K562 (cell line): Measurements from ENCODE around the gene PSMC4. TPM values are rescaled to one million over a fixed set of nuclear protein-coding genes. Genes with fewer than 3 reads are reported as not detected.

ENCODE experiments used
- ATF2 ChIP-seq: sonication (generic); formaldehyde crosslinking; IDR thresholded peaks from 2 replicates; pipeline ENCODE4 v1.8.1; 2022; ENCODE audit warnings: missing genetic modification reagents
- BACH1 ChIP-seq: fragments of 200-800 bp; sonication (Bioruptor generic); IDR thresholded peaks from 2 replicates; pipeline ENCODE4 v1.6.1; 2016; ENCODE audit warnings: missing genetic modification characterization, missing compliant biosample characterization
- BRD9 ChIP-seq: fragments of 450-650 bp; IDR thresholded peaks from 2 replicates; pipeline ENCODE4 v1.6.1; 2018; ENCODE audit warnings: low read depth; ENCODE audit not compliant: partially characterized antibody
- DIDO1 ChIP-seq: fragments of 450-650 bp; IDR thresholded peaks from 2 replicates; pipeline ENCODE4 v1.6.1; 2016; ENCODE audit warnings: low read depth, missing biosample characterization, missing genetic modification characterization
- FOSL1 ChIP-seq: fragments of 200-800 bp; sonication (Bioruptor generic); conservative IDR thresholded peaks from 2 replicates; pipeline ENCODE4 v1.6.1; 2016; ENCODE audit warnings: missing genetic modification characterization, missing compliant biosample characterization
- FOXA1 ChIP-seq: fragments of 450-650 bp; IDR thresholded peaks from 2 replicates; pipeline ENCODE4 v1.6.1; 2016; ENCODE audit warnings: mild to moderate bottlenecking, borderline replicate concordance
- MECOM ChIP-seq: fragments of 250-450 bp; sonication (Bioruptor Pico); IDR thresholded peaks from 2 replicates; pipeline ENCODE4 v1.8.0; 2022; ENCODE audit warnings: inconsistent platforms
- POLR2A ChIP-seq: fragments of 450-650 bp; conservative IDR thresholded peaks from 2 replicates; pipeline ENCODE4 v1.6.1; 2016
- POLR2AphosphoS5 ChIP-seq: IDR thresholded peaks from 2 replicates; pipeline ENCODE4 v1.6.1; 2011; ENCODE audit warnings: mild to moderate bottlenecking, low read depth, low read length, moderate library complexity; ENCODE audit not compliant: control insufficient read depth, insufficient read depth
- PPARD ChIP-seq: fragments of 250-450 bp; sonication (Bioruptor Pico); IDR thresholded peaks from 2 replicates; pipeline ENCODE4 v1.8.0; 2022; ENCODE audit warnings: inconsistent platforms, mild to moderate bottlenecking, moderate library complexity
- PRDM10 ChIP-seq: fragments of 450-650 bp; IDR thresholded peaks from 2 replicates; pipeline ENCODE4 v1.6.1; 2018; ENCODE audit not compliant: partially characterized antibody
- RAD51 ChIP-seq: fragments of 450-650 bp; IDR thresholded peaks from 2 replicates; pipeline ENCODE4 v1.7.1; 2016; ENCODE audit warnings: low read depth, mild to moderate bottlenecking, borderline replicate concordance
- RFX1 ChIP-seq: fragments of 450-650 bp; IDR thresholded peaks from 2 replicates; pipeline ENCODE4 v1.6.1; 2016; ENCODE audit warnings: mild to moderate bottlenecking, moderate library complexity
- SMAD3 ChIP-seq: fragments of 450-650 bp; formaldehyde crosslinking; conservative IDR thresholded peaks from 2 replicates; pipeline ENCODE4 v1.4.0; 2020; ENCODE audit warnings: mild to moderate bottlenecking
- TARDBP ChIP-seq: fragments of 450-650 bp; IDR thresholded peaks from 2 replicates; pipeline ENCODE4 v1.6.1; 2016
- USF1 ChIP-seq: sonication (generic); formaldehyde crosslinking; IDR thresholded peaks from 2 replicates; pipeline ENCODE4 v1.9.0; 2022; ENCODE audit warnings: mild to moderate bottlenecking, missing genetic modification reagents
- YBX1 ChIP-seq: fragments of 450-650 bp; IDR thresholded peaks from 2 replicates; pipeline ENCODE4 v1.7.1; 2016; ENCODE audit warnings: mild to moderate bottlenecking
- ZC3H11A ChIP-seq: IDR thresholded peaks from 2 replicates; pipeline ENCODE4 v1.6.1; 2012; ENCODE audit warnings: low read depth, low read length, improper control_type of control experiment
- ZFP30 ChIP-seq: fragments of 250-450 bp; sonication (Bioruptor Pico); IDR thresholded peaks from 2 replicates; pipeline ENCODE4 v1.8.0; 2022; ENCODE audit warnings: moderate library complexity, mild to moderate bottlenecking, inconsistent platforms, borderline replicate concordance
- ZKSCAN8 ChIP-seq: fragments of 200-800 bp; sonication (Bioruptor generic); IDR thresholded peaks from 2 replicates; pipeline ENCODE4 v1.6.1; 2016; ENCODE audit warnings: missing genetic modification characterization, missing compliant biosample characterization
- ZNF23 ChIP-seq: fragments of 250-450 bp; sonication (Bioruptor Pico); IDR thresholded peaks from 2 replicates; pipeline ENCODE4 v1.4.0; 2020; ENCODE audit warnings: mild to moderate bottlenecking
- ZNF282 ChIP-seq: sonication (generic); formaldehyde crosslinking; IDR thresholded peaks from 2 replicates; pipeline ENCODE4 v1.8.1; 2023; ENCODE audit warnings: missing genetic modification reagents
- polyA plus RNA-seq, 8 experiments: library from polyadenylated mRNA; depleted of rRNA in 4 of 8; stranded (reverse) in 5 of 8; unstranded in 3 of 8; fragments of >200 nt; fragmentation: Nextera tagmentation in 2 of 8; fragmentation: Illumina TruSeq in 1 of 8; extraction: Ambion mirVana in 2 of 8; extraction: Trizol in 1 of 8; gene quantifications; 2 replicates each; pipeline versions ENCODE4 v1.2.1 to v1.2.3, GENCODE V29; 2011 to 2014; ENCODE audit warnings: inconsistent platforms in 1 of 8, missing spikeins in 1 of 8
- total RNA-seq, 7 experiments: library from RNA; depleted of rRNA in 6 of 7; stranded (reverse); fragments of >200 nt in 6 of 7; fragmentation: Illumina TruSeq in 2 of 7; extraction: Trizol in 2 of 7; gene quantifications; 2 replicates each; pipeline versions ENCODE4 v1.2.1 to v1.2.3, GENCODE V29; 2011 to 2021; ENCODE audit warnings: low replicate concordance in 1 of 7
- TF ChIP-seq, protein P1 (sequence below): fragments of 250-450 bp; sonication (Bioruptor Pico); IDR thresholded peaks from 2 replicates; pipeline ENCODE4 v1.5.0; 2021

The PSMC4 gene
- total and polyA plus RNA-seq, 9 of the 15 experiments (the other 6 are each of a cell fraction or from before 2014, with no cell fraction given), result 45.9 to 475 (median 142) TPM

- TF ChIP-seq POLR2AphosphoS5 (peak; percentile 89), POLR2A (peak; percentile 94), BRD9 (no peak), FOSL1 (tag) (peak; percentile 41; the same call in 1 of the 2 replicates), FOXA1 (no peak), ZFP30 (CRISPR knock-in tag) (no peak), PPARD (CRISPR knock-in tag) (no peak), USF1 (no peak), ZNF282 (CRISPR knock-in tag) (no peak), ZKSCAN8 (CRISPR knock-in tag) (peak; percentile 91), ZC3H11A (no peak), ZNF23 (CRISPR knock-in tag) (no peak), RFX1 (peak; percentile 51; the same call in 1 of the 2 replicates), TARDBP (no peak), BACH1 (tag) (no peak), MECOM (CRISPR knock-in tag) (no peak), SMAD3 (CRISPR knock-in tag) (no peak), YBX1 (no peak), RAD51 (no peak), ATF2 (CRISPR knock-in tag) (no peak), PRDM10 (peak; percentile 26), DIDO1 (peak; percentile 84; the same call in 1 of the 2 replicates)
- TF ChIP-seq, protein P1, sequence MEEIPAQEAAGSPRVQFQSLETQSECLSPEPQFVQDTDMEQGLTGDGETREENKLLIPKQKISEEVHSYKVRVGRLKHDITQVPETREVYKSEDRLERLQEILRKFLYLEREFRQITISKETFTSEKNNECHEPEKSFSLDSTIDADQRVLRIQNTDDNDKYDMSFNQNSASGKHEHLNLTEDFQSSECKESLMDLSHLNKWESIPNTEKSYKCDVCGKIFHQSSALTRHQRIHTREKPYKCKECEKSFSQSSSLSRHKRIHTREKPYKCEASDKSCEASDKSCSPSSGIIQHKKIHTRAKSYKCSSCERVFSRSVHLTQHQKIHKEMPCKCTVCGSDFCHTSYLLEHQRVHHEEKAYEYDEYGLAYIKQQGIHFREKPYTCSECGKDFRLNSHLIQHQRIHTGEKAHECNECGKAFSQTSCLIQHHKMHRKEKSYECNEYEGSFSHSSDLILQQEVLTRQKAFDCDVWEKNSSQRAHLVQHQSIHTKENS (CRISPR knock-in tag), result no peak
Observed at GRCh38 chr19:39996811-39997637, 26.1 kb downstream of the PSMC4 start, which contains the start of gene ZNF546 (continued).
